Measurements from ENCODE around the gene TNFRSF13B.
"Not testable (repeated sequence)": the region's sequence is repeated elsewhere in the genome, so short reads cannot be mapped to it uniquely, and the experiment has no call there.

Gene TNFRSF13B

DNA sequence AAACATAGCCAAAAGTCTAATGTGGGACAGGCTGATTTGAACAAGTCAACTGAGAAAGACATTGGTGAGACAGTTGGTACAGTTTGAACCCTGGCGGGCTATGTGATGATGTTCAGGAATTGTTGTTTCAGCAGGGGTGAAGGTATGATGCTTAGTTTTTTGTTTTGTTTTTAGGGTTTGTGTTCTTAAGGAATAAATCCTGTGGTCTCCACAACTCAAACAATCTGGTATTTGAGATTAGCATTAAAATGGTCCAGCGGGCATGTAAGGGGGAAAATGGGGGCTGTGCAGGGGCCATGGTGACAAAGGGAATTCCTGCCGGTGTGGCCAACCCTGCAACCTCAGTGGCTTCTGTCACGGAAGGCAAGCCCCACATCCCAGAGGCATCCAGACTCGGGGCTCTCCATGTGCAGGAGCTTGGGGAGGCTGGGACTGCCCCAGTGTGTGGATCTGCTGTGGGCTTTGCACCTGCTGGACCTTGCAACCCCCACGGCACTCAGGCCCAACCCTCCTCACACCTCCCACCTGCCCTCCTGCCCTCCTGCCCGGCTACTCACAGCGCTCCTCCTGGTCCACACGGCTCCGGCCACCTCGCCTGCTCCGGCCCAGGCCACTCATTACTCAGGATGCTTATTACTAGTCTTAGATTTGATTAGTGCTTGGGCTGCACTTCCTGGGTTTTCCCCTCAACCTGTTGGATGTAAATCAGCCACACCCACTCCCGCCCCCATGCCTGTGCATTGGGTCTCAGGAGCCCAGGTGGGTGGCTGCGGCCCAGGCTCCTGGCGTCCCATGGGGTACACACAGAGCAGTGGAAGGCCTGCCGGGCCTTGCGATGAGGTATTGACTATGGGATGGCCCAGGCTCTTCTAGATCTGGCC, at the start of gene TNFRSF13B:
TNFRSF13B (minus strand) TSS at position 661 of the 881 bp plus-strand sequence; CDS start at position 618, 43 bp downstream.
- no peak for DNase-seq

DNA sequence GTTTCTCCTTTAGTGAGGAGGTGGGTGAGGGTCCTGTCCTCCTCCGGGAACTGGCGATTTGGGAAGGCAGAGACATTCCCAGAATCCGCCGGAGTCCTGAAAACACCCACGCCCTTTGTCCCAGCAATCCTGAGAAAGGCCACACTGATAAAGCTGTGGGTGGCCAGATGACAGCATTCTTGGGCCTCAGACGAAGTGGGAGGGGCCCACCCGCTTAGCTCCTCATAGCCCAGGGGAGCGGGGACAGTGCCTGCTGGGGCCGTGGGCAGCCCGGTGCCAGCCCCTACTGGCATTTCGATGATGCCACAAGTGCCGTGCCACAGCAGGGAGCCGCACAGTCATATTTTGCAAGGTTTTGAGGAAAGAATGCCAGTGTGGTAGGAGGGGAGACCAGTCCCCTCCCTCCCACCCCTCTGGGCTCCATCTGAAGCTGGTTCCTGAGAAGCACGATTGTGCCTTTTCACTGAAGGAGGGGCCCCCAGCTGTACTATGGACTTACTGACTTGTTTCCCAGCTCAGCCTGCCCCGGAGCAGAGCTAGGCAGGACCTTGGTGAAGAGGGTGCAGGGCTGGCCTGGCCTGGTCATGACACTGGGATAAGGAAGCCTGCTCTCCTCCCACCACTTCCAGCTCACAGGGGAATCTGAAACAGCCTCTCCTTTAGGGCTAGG, 49.4 kb upstream of the TNFRSF13B start:
- no peak for DNase-seq

DNA sequence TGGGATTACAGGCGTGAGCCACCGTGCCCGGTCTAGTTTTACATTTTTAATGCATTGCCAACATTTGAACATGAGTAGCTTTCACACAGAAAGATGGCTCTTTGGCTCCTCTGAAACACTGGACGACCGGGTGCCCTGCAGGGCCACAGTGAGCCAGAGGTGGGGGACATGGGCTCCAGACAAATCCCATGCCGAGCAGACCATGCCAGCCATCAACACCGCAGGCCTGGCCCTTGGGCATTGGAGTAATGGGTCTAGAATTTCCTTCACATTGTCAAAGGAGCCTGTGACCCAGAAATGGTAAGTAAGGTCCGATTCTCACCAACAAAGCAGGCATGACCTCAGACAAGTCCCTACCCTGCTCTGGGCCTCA, 48.9 kb upstream of the TNFRSF13B start:
- no peak for DNase-seq

DNA sequence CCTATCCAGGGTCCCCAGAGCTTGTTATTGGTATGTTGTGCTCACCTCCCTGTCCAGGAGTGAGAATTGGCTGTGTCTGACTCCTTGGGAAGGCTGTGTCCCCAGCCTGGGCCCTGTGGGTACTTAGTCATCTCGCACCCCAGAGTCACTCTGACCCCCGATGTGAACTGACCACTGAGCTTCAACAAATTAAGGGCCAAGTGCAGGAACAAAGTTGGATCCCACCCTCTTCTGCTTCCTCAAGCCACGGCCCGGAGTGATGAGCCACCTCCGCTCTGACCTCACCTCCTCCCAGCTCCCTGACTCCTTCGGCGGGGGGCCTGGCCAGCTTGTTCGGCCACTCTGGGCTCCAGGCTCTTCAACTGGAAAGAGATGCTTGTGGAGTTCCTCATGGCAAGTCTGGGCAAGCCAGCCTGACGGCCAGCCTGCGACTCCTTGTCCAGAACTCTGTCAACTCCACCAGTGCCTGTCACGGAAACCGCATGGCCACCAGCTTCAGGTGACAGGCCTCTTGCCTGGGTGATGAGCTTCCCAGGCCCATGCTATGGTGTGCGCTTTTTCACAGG, 48.1 kb upstream of the TNFRSF13B start:
- no peak for DNase-seq

DNA sequence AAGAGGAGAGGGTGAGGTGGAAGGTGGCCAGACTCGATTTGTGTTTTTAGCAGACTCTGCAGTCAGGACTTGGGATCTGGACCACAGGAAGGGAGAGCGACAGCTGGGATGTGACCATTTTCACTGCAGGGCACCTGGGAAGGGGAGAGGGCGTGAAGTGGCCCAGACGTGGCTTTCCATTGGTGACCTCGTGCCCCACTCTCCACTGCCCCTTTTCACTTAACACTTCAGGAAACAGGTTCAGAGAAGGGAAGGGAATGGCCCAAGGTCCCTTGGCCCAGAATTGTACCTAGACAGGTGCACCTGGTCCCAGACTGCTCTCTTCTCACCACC, 47.5 kb upstream of the TNFRSF13B start:
- DNase-seq = no peak

DNA sequence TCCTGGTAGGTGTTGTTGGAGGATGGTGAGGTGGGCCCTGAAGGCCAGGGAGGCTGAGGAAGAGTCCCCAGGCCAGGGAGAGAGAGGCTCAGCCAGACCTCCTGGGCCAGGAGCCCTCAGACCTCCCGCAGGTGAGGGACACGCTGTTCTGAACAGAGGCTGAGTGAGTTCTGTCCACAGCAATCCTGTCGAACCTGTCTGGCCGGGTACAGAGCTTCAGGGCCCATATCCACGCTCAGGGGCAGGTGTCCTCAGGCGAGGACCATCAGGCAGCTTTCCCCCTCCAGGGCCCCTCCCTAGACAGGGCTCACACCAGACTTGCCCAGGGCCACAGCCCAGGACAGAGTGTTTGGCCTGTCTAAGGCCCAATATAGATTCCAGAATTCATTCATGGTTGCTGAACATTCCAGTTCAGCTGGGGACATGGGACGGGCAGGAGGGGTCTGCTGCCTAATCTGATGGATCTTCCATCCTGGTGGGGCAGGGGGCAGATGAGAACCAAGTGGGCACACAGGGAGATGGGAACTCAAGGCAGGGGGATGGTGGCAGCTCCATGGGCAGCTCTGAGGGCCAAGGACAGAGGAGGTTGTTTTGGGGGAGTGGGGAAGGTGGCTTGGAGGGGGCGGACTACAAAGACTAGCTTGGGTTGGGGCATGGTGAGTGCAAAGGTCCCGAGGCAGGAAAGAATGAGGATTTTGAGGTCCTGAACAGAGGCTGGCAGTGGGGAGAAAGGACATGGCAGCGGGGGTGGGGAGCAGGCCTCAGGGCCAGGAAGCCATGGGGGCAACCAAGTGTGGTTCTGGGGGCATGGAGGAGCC, 46.9 kb upstream of the TNFRSF13B start:
- DNase-seq = no peak

DNA sequence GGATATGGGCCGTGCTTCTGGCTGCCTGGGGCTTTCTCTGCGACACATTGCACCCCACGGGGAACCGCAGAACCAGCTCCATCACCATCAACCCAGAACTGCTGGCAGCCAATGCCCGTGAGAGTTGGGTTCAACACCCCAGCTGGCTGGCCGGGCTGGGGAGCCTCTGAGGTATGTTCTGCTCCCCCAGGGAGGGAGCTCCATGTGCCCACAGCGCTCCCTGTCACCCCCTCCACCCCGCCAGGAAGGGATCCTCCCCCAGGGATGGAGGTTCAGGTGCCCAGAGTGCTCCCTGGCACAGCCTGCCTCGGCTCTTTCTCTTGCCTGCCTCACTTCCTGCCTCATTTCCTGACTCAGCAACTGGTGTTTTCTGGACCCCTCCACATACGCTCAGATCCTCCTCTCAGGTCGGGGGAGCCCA, 46.1 kb upstream of the TNFRSF13B start:
- DNase-seq = no peak

DNA sequence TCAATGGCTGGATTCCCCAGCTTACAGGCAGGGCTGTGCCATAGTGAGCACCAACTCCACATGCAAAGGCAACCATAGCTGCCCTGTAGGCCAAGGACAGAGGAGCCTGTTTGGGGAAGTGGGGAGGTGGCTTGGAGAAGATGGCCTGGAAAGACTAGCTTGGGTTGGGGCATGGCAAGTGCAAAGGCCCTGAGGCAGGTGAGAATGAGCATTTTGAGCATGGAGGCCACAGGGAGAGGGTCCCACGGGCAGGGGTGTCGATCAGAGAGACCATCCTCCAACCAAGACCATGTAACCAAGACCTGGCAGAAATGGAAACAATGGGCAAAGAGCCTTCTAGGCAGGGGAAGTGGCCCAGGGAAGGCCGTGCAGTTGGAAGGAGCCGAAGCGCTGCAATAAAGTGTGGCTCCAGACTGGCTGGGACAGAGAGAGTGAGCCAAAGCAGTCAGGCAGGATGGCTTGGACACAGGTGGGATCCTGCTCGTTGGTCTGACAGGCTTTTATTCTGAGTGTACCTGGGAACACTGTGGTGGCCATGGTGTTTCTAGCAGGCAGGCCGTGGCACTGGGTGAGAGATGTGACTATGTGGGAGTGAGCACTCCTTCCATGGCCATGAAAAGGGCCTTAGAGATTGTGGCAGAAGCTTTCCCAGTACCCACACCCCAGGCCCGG, 45.6 kb upstream of the TNFRSF13B start:
- no peak for DNase-seq

DNA sequence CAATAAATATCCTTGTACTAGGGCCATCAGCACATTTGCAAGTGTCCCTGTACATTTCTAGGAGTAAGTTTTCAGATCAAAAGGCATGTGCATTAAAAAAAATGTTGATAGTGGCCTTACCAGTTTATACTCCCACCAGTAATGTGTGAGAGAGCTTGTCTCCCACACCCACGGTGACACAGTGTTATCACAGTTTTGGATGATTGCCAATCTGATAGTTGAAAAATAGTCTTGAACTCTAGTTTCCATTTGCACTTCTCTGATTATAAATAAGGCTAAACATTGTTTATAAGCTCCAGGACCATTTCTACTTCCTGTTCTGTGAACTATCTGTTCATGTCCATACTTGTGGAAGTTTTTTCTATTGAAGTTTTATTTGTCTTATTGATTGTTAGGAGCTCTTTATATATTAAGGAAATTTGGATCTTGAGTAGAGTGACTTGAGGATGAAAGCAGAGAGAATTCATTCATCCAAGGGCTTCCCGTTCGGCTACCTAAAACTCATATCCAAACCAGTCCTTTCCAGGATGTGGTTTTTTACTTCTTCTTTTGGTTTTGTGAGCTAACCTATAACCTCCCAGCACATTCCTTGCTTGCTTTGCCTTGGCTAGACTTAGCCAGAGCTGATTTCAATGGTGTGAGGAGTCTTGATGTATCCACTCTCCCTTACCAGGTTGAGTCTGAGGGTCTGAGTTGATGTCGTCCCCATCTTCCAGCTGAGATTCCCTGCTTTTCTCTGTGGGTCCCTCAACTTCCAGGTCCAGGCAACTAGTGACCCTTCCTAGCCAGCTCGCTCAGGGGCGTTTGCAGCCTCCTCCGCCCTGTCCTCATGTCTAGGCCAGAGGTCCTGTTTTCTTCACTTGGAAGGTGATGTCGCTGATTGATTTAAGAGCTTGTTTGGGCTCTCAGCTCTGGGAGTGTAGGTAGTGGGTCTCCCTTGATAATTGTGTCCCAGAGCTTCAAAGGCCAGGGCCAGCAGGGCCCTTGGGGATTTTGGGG, 44.6 kb upstream of the TNFRSF13B start:
- DNase-seq = not testable (repeated sequence)

DNA sequence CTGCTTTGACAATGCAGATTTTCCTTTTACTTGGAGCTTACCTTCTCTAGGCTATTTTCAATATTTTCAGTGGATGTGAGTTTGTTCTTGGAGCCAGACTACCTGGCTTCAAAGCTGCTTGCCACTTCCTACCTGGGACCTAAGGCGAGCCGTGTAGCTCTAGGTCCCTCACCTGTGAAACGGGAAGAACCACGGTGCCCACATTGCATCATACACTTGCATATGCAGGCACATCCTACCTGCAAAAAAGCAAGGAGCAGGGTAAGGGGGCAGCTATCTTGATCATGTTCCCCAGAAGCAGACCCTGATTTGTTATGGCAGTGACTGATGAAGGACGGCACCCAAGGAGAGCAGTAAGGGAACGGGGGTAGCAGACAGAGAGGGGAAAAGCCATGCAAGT, 43.3 kb upstream of the TNFRSF13B start:
- DNase-seq = no peak

DNA sequence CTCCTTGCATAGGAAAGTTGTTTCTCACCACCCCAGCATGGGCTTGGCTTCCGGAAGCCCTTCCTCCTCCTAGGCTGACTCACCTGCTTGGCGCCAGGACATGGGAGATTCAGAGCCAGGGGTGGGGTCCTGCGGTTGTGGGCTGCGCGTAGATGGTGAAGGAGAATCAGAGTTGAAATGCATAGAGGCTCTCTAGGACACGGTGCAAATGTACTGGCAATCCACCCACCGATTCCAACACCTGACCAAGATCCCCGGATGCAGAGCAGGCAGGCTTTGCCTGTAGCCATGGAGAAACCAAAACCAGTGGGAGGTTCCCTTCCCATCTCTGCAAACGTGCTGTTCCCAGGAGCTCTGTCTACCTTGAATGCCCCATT, 42.8 kb upstream of the TNFRSF13B start:
- DNase-seq = not testable (repeated sequence)

DNA sequence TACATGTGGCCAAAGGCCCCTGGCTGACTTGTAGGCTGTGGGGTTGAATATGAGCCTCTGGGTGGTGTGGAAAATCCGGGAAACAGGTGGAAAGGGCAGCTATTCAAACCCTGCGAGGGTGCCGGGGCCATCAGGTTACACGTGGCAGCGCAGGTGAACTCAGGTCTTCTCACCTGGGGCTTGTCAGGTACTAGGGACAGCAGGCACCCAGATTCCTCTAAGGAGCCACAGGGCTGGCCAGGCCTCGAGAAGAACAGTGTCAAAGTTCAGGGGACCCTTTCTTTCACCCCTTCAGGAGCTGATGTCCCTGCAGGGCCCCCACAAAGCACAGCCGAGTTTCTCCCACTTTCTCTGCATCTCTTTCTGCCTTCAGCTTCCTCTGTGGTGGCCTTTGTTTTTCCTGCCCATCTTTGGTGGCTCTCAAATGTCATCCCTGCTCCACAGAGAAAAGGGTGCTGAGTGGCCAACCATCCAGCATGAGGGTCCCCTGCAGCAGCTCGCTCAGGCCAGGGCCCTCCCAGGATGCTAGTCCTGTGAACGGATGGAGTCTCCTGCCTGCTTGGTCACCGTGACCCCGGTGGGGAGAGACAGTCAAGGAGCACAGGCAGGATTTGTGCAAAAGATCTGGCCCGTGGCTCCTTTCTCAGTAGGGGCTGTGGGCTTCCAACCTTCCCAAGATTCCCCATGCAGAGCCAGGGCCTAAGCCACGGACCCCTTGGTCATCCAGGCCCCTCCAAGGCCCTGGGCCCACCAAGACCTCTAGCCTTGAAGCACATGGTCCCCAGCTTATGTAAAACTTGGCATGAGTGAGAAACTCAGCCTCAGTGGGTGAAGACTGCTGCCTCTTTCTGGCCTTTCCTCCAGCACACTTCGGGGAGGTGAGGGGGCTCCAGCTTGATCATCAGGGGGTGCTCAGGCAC, 42.2 kb upstream of the TNFRSF13B start:
- not testable (repeated sequence) for DNase-seq

DNA sequence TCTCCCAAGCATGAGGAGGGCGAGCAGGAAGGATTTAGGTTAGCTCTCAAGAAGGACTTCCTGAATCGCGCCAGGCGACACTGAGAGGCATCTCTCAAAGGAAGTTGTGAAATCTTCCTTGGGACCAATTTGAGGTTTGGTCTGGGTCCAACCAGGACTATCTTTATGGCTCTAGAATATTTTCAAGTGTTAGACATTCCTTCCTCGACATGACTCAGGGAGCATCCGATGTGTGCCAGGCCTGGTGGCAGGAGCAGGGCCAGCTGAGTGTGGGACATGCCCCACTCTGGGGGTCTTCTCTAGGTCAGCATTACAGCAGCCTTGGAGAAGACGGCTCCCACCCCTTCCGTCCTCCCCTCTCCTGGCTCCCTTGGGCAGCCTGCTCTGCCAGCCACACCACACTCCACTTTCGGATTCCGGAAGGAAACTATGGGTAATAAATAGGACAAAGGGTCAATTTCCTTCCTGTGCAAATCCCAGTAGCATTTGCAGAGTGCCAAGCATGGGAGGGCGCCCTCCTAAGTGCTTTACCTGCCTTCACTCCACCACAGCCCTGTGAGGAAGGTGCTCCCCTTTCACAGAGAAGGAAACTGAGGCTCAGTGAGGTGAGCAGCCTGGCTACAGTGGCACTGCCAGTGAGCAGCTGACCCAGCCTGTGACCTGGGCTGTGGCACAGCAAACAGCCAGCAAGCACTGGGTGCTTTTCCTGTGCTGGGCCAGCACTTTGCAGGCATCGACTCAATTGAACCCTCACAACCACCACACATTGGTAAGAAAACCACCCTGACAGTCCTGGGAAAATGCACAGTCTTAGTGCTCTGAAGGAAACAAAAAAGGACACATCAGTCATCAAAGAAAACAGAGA, 39.4 kb upstream of the TNFRSF13B start:
- DNase-seq = not testable (repeated sequence)

DNA sequence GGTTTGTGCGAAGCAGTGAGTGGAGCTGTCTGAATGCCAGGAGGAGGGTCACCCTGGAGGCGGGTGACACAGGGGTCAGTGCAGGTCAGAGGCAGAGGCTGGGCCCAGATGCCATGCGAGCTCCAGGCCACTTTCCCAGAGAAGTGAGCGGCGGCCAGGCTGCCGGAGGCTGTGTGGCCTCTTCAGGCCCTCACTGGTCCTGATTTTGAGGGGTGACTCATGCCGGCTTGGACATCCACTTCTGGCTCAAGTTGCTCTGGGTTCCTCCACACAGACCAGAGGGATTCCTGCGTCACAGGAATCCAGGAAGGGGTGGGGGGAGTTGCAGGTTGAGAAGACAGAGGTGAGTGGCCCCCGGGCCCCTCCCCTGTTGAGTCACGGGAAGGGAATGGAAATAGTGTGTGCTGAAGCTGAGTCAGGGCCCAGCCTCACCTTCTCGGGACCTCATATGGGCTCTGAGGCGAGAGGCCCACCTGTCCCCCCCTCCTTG, 38.7 kb upstream of the TNFRSF13B start:
- DNase-seq = not testable (repeated sequence)

DNA sequence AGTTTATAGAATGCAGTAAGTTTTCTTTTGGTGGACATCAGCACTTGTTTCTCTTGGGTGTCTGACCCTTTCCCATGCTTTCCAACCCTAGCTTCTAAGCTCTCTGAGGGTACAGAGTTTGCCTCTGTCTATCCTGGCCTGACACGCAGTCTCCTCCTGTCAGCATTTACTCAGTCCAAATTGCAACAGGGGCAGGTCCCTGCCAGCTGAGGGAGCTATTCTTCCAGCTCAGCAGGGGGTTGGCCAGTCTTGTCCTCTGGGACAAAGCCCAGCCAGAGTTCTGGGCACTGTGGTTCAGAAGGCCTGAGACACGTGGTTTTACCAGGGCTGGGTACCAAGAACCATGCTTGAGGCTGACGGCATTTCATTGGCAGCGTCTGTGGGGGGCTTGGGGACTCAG, 38.1 kb upstream of the TNFRSF13B start:
- not testable (repeated sequence) for DNase-seq

DNA sequence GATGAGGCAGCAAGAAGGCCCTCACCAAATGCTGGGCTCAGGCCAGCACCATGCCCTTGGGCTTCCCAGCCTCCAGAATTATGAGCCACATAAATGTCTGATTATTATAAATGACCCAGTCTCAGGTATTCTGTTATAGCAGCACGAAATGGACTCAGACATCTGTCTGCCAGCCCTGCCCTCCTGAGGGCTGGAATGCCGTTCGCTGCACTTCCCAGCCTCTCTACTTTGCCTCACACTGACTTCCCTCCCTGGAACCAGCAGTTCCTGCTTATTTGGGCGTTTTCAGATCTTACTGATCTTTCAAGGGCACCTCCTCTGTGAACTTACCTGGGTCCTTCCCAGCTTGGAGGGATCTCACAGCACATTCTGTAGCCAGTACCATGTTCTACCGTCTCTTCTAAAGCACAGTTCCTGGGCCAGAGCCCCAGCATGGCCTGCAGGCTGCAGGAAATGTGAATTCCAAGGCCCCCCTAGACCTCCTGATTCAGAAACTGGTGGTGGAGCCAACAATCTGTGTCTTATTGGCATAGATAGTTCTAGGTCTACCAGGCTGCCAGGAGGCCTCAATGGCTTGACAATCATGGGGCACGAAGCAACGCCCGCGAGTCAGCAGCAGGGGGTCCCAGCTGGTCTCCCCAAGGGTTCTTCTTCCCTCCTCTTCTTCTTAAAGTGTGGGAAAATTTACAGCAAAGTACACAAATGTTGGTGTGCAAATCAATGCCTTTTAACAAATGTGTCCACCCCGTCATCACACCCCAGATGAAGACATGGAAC, 36.9 kb upstream of the TNFRSF13B start:
- not testable (repeated sequence) for DNase-seq

DNA sequence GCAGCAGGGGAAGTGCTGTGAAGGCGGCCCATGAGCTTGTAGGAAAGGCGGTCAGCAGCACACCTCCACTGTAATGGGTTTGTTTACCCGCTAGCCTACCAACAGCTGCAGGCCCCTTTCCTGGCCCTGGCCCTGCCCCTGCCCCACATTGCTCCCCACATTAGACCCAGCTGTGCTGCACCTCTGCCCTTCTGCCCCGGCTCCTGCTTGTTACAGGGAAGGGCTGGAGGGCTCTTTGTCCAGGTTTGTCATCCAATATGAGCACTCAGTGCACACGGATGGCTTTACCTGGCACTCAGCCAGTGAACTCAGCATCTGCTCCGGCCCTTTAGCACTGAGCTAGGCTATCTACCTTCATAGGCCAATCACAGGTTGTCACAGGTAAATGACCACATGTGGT, 36.0 kb upstream of the TNFRSF13B start:
- DNase-seq = not testable (repeated sequence)

DNA sequence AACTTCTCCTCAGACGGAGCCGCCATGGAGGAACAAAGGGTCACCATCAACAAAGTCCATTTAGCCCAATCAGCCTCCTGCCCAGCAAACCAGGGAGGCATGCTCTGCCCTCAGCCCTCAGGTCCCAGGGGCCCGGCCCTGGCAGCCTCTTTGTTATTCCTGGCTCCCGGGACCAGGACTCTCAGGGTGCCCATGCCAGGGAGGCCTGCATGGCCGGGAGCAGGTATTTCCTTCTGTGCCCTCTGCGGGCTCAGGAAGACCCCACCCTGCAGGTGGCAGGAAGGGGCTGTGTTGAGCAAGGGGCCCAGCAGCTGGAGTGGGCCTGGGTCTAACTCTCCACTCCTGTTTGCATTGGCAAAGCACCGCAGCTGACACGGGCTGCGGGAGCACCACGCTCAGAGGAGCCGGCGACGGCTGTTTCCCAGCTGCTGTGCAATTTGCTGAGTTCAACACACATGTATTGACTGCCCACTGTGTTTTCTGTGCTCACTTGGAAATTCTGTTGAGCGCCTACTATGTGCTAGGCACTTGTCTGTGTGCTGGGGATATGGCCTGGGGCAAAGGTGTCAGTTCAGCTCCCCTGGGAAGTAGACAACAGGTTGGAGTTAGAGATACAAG, 33.2 kb upstream of the TNFRSF13B start:
- not testable (repeated sequence) for DNase-seq
